BJ (cell line): Measurements from ENCODE around the gene KRT1. TPM values are rescaled to one million over a fixed set of nuclear protein-coding genes. Genes with fewer than 3 reads are reported as not detected.

Source experiments
- CTCF ChIA-PET: fragments of 350-600 bp; formaldehyde crosslinking; extraction: SDS; loops from one replicate; lab custom pipeline; 2021; ENCODE audit warnings: antibody characterized with exemption, inconsistent platforms; lab: Yijun Ruan, JAX
- POLR2A ChIA-PET: fragments of 300-600 bp; sonication (Branson Sonifier 250); formaldehyde crosslinking; extraction: SDS; loops from one replicate; lab custom pipeline; 2021; ENCODE audit warnings: antibody characterized with exemption; lab: Charles Lee
- DNase-seq: peaks from one replicate; pipeline ENCODE4 v3.0.0-alpha.2; 2011; ENCODE audit warnings: low read depth
- H3K27me3 ChIP-seq: 2 replicates; pipeline ENCODE4 v1.6.0; 2011; ENCODE audit warnings: low read length; ENCODE audit not compliant: control insufficient read depth, insufficient read depth
- H3K36me3 ChIP-seq: 2 replicates; pipeline ENCODE4 v1.5.1; 2011; ENCODE audit warnings: low read length; ENCODE audit not compliant: control insufficient read depth, insufficient read depth
- H3K4me3 ChIP-seq: 2 replicates; pipeline ENCODE4 v1.5.1; 2011; ENCODE audit warnings: low read depth, mild to moderate bottlenecking, control low read depth, low read length
- polyA plus RNA-seq: library from polyadenylated mRNA; depleted of rRNA; stranded (reverse); fragments of >200 nt; gene quantifications from 2 replicates; pipeline ENCODE4 v1.2.3, GENCODE V29; 2011
- TF ChIP-seq, protein P1 (sequence below): IDR thresholded peaks from 2 replicates; pipeline ENCODE4 v1.5.1; 2011; ENCODE audit warnings: low read depth, mild to moderate bottlenecking, control low read depth, inconsistent platforms, low read length, moderate library complexity; ENCODE audit not compliant: insufficient read depth

Gene KRT1
- polyA plus RNA-seq, 1 experiment = not detected

DNA sequence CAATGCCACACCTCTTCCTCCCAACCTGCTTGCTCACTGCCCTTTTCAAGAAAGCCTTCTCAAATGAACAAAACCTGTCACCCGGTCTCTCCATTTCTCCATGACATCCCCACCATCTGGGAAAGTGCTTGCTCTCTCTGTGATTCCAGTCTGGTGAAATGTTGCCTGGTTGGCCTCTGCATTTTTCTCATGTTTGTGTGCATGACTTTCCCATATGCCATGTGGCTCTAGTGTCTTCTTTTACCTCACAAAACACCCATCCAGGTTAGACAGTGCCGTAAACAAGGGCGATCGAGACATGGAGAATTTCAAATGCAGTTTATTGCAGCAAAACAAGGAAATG lies 5.8 kb downstream of the KRT1 start:
- ChIA-PET POLR2A (no interaction called here), CTCF (interaction anchor here (1.9 kb wide), 1 partner anchor 205 kb away, joined by 6 read pairs; no protein-coding TSS in a partner anchor)
- peaks cover 2% of the 10 kb centered on the region for H3K27me3 ChIP-seq

DNA sequence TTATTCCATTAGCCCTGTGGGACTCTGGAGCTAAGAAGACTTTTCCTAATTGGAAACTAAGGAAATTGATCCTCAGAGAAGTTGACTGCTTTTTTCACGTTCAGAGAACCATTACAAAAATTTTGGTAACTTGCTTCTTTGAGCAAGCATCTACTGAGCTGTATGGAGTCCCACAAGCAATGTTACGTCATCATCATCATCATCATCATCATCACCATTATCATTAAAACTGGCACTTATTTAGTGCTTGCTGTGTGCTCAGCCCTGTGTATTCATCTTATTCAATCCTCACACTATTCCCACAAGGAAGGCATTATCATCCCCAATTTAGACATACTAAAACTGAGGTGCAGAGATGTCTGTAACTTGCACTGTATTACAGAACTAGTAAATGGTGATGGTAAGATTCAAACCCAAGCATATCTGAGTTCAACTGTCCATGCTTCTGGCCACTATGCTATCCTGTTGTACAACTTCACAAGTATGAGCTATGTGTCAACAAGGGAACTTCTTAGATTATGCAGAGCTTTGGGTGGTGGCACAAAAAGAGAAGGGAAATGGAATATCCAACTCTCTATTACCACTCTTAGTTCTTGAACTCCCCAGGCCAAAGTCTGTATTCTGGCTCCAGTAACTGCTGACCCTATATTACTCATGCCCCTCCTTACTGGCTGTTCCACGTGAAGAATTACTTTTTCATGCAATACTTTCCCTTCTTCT lies 6.3 kb downstream of the KRT1 start:
- H3K27me3 ChIP-seq = peaks cover 2% of the 10 kb centered on the region
- POLR2A ChIA-PET = no interaction called here
- no peak overlapping the region for H3K4me3 ChIP-seq
- TF ChIP-seq, protein P1, sequence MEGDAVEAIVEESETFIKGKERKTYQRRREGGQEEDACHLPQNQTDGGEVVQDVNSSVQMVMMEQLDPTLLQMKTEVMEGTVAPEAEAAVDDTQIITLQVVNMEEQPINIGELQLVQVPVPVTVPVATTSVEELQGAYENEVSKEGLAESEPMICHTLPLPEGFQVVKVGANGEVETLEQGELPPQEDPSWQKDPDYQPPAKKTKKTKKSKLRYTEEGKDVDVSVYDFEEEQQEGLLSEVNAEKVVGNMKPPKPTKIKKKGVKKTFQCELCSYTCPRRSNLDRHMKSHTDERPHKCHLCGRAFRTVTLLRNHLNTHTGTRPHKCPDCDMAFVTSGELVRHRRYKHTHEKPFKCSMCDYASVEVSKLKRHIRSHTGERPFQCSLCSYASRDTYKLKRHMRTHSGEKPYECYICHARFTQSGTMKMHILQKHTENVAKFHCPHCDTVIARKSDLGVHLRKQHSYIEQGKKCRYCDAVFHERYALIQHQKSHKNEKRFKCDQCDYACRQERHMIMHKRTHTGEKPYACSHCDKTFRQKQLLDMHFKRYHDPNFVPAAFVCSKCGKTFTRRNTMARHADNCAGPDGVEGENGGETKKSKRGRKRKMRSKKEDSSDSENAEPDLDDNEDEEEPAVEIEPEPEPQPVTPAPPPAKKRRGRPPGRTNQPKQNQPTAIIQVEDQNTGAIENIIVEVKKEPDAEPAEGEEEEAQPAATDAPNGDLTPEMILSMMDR = no peak
- CTCF ChIA-PET = no interaction called here
- no peaks in the 10 kb centered on the region for H3K36me3 ChIP-seq
- no peak for DNase-seq

More for the DNA sequence above, 5.8 kb downstream of the KRT1 start:
- TF ChIP-seq, protein P1 = no peak
- no peaks in the 10 kb centered on the region for H3K36me3 ChIP-seq
- H3K4me3 ChIP-seq = no peak overlapping the region
- no peak for DNase-seq

DNA sequence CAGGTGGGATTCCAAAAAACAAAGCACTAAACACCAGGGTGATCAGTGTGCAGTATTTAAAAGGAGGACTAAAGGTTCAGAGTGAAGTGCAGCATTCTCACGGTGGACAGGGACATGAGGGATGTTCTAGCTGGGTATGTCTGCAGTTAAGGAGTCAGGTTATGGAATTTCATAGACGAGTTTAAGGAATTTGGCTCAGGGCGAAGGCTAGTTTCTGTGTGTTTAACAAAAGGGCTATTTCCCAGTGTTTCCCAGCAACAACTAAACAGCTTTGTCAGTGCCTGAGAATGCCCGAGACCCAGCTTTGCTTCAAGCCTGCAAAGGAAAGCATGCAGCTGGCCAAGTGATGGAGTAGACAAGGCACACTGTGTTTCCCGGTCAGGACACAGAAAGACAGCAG lies 7.0 kb downstream of the KRT1 start:
- ChIA-PET POLR2A (no interaction called here), CTCF (interaction anchor here (1.2 kb wide), 1 partner anchor 308 kb away, joined by 3 read pairs; no protein-coding TSS in a partner anchor)
- peaks cover 2% of the 10 kb centered on the region for H3K27me3 ChIP-seq
- TF ChIP-seq, protein P1 = no peak
- no peak for DNase-seq
- no peaks in the 10 kb centered on the region for H3K36me3 ChIP-seq
- H3K4me3 ChIP-seq = no peak overlapping the region

DNA sequence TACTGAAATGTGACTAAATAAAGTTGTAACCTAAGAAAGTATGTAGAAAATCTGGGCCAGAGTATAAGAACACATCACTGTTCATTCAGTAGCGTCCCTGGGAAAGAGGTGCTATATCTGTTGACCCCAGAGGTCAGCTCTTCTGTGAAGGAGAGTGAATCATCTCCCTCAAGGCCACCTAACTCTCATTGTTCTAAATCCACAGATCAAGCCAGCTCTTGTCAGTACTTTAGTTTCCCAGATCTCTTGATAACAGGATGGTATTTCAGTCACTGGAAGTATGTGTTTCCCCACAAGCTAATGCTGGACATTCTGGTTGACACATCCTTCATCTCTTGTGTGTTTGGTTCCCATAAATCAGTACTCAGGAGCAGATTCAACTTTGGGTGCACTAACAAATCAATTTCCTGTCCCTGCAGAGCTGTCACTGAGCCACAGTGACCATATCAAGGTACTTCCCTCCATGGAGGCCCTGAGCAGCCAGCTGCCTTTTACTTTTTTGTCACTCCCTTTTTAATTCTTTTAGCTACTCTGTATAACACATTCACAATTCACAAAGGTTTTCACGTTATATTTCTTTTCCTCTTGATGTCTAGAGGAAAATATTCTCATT lies 7.8 kb downstream of the KRT1 start:
- CTCF ChIA-PET = interaction anchor here (1.2 kb wide), 1 partner anchor 309 kb away, joined by 3 read pairs; no protein-coding TSS in a partner anchor
- TF ChIP-seq, protein P1 = no peak
- DNase-seq = no peak
- H3K27me3 ChIP-seq = peaks cover 2% of the 10 kb centered on the region
- H3K36me3 ChIP-seq = no peaks in the 10 kb centered on the region
- POLR2A ChIA-PET = no interaction called here
- H3K4me3 ChIP-seq = no peak overlapping the region

DNA sequence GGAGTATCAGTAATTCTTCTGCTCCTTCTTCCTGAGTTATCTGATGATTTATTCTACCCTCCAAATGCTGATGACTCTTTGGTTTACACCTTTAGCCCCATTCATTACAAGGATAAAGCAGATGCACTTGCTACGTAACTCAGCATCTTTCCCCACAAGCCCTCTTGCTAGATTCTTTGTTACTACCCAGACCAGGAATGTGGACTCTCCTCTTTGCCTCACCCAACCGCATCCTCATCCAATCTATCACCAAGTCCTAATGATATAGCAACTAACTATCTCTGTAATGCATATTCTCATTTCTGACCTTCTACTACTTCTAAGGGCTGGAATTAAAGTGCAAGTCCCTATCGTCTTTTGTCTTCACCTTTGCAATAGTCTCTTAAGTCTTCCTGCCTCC lies 9.2 kb downstream of the KRT1 start:
- DNase-seq = no peak
- ChIA-PET POLR2A (no interaction called here), CTCF (no interaction called here)
- Histone ChIP-seq H3K36me3 (no peaks in the 10 kb centered on the region), H3K4me3 (no peak overlapping the region), H3K27me3 (peaks cover 4% of the 10 kb centered on the region)
- TF ChIP-seq, protein P1 = no peak
